GM21723 (cell line): ENCODE data around the gene TACC2.
"Not testable (repeated sequence)": the region's sequence is repeated elsewhere in the genome, so short reads cannot be mapped to it uniquely, and the experiment has no call there.

Experiments
- ATAC-seq: cut with Tn5 transposase; IDR thresholded peaks from one replicate; pipeline ENCODE4 v1.9.1; 2021; ENCODE audit warnings: mild to moderate bottlenecking, moderate library complexity; ENCODE audit not compliant: unreplicated experiment

The TACC2 gene

DNA sequence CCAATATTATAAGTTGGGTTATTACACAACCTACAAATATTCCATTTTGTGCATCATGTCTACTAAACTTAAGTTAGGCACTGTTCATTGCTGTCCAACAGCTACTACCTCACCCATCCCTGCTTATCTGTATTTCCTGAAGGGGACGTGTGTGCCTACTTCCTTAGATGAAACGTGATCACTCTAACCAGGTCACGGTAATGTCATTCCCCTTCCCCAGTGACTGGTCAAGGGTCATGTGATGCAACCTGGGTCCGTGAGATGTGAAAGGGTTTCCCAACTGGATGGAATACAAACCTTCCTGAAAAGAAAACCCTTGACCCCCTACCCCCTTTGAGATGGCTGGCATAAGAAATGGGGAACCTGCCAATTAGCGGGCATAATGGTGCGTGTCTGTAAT lies 12.4 kb upstream of the TACC2 start:
- ATAC-seq, result no peak

DNA sequence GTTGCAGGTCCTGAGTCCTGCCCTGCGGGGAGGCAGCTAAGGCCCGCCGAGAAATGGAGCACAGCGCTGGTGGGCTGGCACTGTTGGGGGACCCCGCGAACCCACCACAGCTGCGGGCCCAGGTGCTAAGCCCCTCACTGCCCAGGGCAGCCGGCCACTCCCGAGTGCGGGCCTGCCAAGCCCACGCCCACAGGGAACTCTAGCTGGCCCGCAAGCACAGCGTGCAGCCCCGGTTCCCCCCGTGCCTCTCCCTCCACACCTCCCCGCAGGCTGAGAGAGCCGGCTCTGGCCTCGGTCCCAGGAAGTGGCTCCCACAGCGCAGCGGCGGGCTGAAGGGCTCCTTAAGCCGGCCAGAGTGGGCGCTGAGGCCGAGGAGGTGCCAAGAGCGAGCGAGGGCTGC lies 10.5 kb upstream of the TACC2 start:
- ATAC-seq, result no peak

DNA sequence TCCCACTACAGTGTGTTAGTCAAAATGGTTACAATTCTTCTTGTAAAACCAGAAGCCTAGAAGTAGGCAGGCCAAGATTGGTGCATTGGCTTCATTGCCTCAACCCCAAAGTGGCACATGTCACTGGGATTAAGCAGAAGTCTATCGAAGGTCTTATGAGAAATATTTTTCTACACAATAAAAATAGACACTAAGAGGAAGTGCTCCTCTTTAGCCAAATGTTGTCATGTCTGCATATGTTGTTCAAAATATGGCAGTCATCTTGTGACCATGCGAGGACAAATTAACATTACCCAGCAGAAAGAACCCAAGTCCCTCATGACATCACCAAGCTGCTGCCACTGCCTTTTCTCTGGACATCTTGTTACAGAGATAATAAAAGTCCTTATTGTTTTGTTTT lies 7.6 kb upstream of the TACC2 start:
- no peak for ATAC-seq

DNA sequence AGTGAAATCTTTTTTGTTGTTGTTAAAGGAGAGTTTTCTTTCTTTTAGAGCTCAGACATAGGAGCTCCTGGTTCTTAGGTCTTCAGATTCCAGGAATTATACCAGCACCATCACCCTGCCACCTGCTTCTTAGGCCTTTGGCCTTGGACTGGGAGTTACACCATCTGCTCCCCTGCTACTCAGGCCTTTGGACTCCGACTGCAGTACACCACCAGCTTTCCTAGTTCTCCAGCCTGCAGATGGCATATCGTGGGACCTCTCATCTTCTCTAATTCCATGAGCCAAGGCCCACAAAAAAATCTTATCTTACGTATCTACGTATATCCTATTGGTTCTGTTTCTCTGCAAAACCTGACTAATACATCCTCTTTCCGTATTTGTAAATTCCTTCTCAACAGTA lies 5.1 kb upstream of the TACC2 start:
- ATAC-seq, result no peak

DNA sequence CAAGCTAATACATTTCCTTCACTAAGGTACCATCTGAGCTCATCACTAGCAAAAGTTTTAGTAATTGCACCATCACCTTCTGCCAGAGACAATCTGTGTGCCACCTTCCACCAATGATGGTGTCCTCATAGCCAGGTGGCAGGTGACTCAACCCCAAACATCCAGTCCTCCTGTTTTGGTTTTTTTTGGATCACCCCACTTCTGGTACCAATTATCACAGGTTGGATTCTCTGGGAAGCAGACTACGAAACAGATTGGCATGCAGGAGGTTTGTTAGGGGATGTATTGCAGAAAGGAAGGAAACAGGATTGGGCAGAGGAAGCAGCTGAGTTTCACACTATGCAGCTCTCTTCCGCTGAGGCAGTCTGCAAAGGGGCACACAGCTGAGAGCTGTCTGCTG lies 4.5 kb upstream of the TACC2 start:
- ATAC-seq, result no peak

DNA sequence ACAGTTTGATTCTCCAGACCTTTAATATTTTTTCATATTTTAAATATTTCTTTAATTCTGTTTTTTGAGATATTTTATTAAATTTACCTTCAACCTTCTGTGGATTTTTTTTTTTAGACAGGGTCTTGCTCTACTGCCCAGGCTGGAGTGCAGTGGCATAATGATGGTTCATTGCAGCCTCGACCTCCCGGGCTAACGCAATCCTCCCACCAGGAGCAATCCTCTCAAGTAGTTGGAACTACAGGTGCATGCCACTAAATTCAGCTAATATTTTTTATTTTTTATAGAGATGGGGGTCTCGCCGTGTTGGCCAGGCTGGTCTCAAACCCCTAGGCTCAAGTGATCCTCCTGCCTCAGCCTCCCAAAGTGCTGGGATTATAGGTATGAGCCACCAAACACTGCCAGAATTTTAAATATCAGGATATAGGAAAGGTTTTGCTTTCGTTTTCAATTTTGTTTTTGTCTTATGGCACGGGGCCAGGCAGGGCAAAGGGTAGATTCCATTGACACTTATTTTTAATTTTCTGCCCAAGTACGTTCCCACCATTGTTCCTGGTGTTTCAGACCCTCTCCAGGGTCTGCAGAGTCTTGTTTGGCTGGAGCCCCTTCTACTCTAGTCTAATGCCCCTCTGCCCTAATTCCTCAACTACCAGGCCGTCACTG lies 1.2 kb downstream of the TACC2 start:
- ATAC-seq, result no peak

DNA sequence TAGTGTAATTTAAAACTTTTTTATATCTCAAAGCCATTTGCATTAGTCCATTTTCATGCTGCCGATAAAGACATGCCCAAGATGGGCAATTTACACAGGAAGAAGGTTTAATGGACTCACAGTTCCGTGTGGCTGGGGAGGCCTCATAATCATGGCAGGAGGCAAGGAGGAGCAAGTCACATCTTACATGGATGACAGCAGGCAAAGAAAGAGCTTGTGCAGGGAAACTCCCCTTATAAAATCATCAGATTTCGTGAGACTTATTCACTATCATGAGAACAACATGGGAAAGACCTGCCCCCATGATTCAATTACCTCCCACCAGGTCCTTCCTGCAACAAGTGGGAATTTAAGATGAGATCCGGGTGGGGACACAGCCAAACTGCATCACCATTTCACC lies 2.8 kb downstream of the TACC2 start:
- ATAC-seq, result not testable (repeated sequence)

DNA sequence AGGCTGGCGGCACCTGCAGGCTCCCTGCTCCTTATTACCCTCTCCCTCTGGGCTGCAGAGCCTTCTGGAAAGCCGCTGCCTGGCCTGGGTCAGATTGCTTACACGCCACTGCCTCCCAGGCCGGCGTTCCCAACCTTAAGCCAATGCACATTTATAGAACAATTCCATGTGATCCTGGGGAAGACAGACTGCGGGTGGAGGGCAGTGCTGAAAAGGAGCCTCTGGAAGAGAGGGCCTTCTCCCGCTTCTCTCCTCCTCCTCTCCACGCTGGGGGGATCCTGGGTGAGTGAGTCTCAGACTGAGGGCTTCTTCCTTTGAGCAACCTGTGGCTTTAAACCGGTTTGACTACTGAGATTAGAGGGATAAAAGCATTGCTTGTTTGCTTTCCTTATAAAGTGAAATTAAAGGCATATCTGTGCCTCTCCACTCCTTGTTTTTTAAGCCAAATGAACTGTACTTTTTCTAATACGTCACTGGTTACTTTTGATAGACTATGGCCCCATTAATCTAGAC lies 5.5 kb downstream of the TACC2 start:
- ATAC-seq, result no peak

DNA sequence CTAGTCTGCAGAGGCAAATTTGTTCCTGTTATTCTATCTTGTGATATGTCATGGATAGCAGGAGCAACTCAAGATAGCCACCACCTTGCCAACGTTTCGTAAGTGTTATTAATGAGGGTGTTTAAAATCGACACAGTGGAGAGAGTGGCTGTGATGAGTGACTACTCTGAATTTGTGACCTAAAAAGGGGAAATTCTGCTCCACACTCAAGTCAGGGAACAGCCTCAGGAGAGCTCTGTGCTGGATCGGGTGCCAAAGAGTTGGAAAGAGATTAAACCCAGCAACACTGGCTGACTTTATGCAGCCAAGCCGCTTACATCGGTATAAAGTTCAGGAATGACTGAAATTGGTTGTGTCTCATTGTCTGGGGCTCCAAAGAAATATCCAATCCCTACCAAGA lies 9.5 kb downstream of the TACC2 start:
- ATAC-seq, result no peak

DNA sequence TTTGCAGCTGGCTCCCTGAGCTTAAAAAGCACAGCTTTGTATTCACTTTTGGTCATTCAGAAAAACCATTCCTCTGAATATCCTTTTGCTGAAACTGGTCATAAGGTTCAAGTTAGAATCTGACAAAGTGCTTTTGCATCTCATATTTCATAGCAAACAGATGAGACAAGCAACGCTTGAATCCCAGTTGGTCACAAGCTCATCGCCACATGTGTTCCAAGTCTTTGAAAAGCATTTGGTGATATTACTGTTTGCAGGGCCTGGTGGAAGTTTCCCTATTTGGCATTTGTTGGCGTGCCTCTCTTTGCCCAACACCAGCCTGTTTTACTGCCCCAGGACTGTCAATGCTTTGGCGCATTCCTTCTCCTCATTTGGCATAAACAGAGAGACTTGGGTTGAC lies 10.3 kb downstream of the TACC2 start:
- no peak for ATAC-seq

DNA sequence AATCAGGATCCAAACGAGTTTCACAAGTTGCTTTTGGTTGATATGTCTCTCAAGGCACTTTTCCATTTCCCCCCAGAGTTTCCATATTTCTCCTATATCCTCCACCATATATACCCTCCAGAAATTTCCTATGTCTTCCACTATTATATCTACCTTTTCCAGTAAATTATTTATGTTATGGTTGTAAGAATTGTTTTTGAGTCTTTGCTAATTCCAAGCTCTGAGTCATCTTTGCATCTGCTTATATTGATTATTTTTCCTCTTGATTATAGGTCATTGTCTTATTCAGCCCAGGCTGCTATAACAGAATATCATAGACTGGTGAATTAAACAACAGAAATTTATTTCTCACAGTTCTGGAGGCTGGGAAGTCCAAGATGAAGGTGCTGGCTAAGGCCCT lies 12.7 kb downstream of the TACC2 start:
- no peak for ATAC-seq

DNA sequence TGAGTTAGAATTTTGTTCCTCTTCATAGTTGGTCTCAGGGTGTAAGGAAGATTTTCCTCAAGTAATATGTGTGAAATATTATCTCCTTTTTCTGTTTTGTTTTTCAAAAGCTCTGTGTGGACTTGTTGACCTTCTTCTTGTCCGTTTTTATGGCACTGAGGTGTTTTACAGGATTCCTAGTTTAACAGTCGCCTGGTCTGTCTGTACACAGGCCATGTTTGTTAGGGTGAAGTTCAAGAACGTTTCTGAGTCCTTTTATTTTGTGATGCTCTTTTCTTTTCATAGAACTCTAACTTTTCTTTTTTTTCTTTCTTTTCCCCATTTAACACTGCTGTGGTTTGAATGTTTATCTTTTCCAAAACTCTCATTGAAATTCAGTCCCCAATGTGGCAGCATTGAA lies 18.5 kb downstream of the TACC2 start:
- no peak for ATAC-seq

DNA sequence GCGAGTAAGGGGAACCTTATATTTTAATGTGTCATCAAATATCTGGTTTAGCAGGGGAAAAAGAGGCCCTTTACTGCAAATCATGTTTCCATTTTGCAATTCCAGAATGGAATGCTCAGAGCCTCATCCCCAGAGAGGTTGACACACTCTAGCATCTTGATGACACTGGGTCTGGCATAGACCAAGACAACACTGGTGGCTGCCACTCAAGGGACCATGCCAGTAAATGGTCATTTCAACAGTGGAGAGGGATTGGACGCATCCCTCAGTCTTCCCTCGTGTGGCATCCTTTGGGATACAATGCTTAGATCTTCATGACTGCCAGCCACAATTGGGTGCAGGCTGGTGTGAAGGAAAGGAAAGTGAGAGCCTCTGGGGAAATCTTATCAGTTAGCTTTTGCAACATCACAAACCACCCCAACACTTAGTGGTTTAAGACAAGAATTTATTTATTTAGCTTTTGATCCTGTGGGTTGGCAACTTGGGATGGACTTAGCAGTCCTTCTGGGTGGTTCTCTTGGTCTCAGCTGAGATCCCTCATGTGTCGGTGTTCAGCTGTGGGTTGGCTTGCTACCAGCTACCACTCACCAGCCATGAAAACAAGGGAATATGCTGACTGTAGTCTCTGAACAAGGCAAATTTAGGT lies 21.6 kb downstream of the TACC2 start:
- ATAC-seq, result no peak

DNA sequence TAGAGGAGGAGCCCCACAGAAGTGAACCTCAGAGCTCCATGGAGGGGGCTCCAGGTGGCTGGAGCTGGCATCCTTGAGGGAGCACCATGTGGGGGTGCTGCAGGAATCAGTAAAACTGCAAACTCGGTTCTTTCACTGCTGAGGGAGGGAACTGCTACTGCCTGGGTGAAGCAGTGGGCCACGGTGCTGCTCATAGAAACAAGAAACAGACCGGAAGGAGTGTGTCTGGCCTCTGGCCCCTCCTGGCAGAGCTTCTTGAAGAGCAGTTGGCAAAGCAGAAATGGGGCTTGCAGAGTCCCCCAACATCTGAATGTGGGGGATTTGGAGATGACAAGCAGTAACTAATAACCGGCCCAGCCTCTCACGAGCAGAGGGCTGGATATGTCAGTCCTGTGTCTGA lies 23.8 kb downstream of the TACC2 start:
- no peak for ATAC-seq

DNA sequence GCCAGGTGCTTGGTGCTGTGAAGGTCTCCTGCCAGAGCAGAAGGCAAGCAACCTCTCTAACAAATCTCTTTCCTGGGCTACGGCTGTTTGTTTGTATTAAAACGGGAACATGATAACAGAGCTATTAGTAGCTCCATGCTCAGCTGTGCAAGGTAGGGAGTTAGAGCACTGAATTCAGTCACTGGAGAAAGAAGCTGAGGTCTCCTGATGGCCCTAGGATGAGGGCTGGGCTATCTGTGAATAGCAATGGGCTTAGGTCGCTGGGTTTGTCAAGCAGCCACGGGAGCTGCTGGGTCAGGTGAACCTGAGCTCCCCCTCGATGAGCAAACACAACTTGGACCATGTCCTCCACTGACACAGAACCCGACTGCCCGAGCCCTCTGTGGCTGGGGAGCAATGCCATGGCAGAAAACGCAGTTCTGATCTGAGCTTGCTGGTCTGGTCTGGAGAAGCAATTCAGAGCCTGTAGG lies 24.4 kb downstream of the TACC2 start:
- no peak for ATAC-seq

DNA sequence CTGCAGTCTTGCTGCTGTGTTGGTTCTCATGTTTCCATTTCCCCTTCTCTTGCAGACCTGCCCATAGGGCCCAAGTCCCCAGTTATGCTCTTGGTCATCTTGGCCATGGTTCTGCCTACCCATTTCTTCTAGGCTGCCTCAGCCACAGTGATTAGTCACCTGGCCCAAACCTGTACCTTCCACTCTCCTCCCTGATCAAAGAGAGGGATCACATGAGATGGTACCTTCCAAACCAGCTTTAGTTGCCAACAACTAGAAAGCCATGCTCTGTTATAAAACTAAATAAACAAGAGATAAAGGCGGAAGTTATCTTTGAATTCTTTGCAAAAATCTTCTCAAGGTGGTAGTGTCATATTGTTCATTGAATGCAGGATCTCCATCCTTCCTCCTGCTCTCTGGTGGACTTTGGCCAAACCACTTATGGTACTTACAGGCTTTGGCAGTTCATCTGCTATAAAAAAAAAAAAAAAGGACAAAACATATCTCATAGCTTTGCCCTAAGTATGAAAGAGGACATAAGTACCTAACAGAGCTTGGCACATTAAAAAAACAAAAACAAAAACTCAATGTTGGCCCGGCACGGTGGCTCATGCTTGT lies 25.8 kb downstream of the TACC2 start:
- no peak for ATAC-seq

DNA sequence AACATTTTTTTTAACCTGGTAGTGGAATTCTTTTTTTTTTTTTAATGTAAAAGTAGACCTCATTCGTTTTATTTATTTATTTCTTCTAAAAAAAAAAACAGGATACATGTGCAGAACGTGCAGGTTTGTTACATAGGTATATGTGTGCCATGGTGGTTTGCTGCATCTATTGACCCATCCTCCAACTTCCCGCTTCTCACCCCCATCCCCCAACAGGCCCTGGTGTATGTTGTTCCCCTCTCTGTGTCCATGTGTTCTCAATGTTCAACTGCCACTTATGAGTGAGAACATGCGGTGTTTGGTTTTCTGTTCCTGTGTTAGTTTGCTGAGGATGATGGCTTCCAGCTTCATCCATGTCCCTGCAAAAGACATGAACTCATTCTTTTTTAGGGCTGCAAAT lies 29.0 kb downstream of the TACC2 start:
- not testable (repeated sequence) for ATAC-seq

DNA sequence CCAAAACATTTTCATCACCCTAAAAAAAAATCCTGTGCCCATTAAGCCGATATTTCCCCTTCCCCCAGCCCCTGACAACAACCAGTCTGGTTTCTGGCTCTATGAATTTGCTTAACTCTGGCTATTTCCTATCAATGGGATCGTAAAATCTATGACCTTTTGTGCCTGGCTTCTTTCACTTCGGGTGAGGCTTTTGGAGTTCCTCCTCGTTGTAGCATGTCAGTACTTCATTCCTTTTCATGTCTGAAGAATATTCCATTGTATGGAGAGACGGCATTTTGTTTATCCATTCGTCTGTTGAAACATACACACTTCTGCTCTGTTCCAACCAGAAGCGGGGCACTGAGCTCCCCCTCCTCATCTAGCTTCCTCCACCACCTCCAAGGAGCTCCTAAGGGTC lies 29.5 kb downstream of the TACC2 start:
- ATAC-seq, result no peak

DNA sequence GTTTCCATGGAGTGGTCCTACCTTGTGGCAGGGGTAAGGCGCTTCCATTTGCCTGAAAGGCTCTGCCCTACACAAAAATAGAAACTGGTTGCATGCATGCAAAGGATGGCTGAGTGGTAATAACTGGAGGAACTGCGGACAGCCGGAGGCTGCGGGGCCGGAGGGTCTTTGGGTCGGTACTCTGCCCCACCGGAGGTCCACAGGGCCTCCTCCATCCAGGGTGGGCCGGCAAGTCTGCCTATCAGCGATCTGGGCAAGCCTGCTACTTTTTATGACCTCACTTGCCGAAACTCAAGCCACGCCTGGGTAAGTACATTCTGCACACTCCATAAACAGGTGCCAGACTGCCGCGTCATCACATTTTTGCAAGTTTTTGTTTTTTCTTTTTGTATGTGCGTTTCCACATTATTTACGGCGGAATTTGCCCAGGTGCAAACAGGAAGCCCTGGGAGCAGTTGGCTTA lies 30.0 kb downstream of the TACC2 start:
- no peak for ATAC-seq

DNA sequence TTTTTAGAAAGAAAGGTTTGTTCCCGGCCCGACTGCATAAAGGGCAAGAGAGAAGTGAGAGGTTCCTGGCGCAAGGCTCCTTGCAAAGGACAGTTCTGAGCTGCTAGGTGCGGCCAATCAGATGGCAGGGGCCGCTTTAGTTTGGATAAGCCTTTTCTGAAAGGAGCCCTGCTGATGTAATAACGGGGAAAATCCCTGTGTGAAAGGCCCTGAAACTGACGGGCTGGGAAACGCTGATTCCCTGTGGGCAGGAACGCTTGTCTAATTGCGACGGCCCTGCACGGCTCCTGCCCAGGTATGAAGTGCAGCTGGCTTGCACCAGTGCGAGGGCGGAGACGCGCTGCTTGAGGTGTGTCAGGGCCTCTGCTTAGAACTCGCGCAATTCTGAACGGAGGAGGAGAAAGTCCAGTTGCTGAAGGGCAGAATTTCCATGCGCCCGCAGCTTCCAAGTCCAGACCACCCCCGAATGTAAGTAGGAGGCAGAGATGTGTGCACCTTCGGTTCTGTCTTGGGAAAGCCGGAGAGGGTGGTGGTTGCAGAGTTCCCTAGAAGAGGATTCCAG lies 30.5 kb downstream of the TACC2 start:
- ATAC-seq, result no peak

DNA sequence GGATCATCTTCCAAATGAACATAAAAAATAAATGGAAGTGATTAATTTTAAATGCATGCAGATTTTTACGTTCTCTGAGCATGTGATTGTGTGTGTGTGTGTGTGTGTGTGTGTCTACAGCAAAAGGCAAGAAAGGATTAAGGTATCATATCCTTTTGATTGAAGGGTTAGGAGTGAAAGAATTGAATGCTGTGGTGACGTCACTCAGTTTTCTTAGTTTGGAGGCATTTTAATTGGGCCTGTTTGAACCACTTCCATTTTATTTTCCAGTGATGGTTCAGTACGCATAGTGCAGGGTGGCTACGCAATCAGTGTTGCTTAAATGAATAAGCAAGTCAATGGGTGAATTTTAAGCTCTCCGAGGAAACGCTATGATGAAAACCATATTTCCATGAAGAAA lies 31.3 kb downstream of the TACC2 start:
- ATAC-seq, result no peak

DNA sequence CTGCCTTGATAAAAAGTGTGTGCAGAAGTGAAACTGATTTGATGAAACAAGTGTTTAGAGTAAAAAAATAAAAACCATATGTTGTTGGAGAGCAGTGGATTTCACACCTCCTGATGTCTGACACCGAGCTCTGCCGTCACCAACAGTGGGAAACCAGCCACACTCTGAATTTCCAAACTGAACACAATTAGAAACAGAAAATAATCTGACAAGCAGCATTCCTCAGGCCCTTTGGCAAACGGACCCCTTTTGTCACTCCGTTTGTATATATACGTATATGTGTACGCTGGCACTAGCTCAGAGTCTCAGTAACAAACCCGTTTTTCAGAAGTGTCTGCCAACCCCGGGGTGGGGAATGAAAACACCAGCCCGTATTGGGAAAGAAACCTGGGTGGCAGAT lies 32.4 kb downstream of the TACC2 start:
- no peak for ATAC-seq
